LNCaP clone FGC (cell line): ENCODE measurements around the gene DAZL.

Source experiments
- DNase-seq: peaks from one replicate; pipeline ENCODE4 v3.0.0-alpha.2; 2011; ENCODE audit warnings: low read depth
- H3K4me3 ChIP-seq: 2 replicates; pipeline ENCODE4 v1.5.1; 2011; ENCODE audit warnings: mild to moderate bottlenecking, low read depth, low read length, control low read depth
- TF ChIP-seq, protein P1 (sequence below): IDR thresholded peaks from 2 replicates; pipeline ENCODE4 v1.5.1; 2012; ENCODE audit warnings: mild to moderate bottlenecking; ENCODE audit not compliant: control insufficient read depth, insufficient read depth; ENCODE audit errors: extremely low read depth

The DAZL gene

DNA sequence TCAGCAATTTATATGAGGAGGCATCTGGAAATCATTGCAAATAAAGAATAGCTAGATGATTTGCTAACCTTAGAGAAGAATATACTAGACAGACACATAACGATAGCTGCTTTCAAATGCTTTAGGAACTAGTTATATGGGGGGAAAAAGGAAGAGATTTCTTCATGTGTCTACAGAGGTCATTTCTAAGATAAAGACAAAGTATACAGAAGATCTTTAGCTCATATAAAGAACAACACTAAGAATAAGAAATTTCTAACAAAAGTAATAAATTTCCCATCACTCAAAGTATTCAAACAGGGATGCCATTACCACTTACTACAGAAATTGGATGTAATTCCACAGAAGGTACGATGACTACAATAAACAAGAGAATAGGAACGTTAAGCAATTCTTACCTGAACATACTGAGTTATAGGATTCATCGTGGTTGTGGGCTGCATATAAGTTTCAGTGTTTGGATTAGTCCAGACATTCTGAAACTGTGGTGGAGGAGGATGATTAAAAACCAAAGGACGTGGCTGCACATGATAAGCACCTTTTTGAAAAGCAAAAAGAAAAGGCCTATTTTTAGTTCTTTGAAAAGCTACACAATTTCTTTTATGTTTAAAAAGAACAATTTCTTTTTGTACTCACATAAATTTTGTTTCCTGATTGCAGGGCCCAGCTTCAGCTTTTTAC is 8.7 kb downstream of the DAZL start:
- TF ChIP-seq, protein P1, sequence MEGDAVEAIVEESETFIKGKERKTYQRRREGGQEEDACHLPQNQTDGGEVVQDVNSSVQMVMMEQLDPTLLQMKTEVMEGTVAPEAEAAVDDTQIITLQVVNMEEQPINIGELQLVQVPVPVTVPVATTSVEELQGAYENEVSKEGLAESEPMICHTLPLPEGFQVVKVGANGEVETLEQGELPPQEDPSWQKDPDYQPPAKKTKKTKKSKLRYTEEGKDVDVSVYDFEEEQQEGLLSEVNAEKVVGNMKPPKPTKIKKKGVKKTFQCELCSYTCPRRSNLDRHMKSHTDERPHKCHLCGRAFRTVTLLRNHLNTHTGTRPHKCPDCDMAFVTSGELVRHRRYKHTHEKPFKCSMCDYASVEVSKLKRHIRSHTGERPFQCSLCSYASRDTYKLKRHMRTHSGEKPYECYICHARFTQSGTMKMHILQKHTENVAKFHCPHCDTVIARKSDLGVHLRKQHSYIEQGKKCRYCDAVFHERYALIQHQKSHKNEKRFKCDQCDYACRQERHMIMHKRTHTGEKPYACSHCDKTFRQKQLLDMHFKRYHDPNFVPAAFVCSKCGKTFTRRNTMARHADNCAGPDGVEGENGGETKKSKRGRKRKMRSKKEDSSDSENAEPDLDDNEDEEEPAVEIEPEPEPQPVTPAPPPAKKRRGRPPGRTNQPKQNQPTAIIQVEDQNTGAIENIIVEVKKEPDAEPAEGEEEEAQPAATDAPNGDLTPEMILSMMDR: no peak
- H3K4me3 ChIP-seq: no peak overlapping the region
- DNase-seq: no peak

DNA sequence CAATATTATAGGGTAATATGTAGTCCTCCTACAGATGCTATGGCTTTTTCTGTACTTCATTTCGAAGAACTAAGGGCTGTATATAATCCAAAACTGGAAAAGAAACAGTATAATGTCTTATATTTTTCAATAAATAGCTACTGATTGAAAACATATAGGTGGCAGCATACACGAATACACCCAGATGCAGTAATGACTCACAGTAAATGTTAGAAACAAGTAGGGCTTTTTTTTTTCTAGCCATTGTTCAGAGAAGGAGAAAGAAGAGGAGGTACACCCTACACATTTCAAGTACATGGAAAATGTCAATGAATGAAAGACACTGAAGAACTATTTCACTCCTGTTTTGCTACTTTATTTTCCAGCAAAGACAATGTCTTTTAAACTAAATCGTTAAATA is 9.4 kb downstream of the DAZL start:
- TF ChIP-seq, protein P1: no peak
- DNase-seq: no peak
- H3K4me3 ChIP-seq: no peak overlapping the region

DNA sequence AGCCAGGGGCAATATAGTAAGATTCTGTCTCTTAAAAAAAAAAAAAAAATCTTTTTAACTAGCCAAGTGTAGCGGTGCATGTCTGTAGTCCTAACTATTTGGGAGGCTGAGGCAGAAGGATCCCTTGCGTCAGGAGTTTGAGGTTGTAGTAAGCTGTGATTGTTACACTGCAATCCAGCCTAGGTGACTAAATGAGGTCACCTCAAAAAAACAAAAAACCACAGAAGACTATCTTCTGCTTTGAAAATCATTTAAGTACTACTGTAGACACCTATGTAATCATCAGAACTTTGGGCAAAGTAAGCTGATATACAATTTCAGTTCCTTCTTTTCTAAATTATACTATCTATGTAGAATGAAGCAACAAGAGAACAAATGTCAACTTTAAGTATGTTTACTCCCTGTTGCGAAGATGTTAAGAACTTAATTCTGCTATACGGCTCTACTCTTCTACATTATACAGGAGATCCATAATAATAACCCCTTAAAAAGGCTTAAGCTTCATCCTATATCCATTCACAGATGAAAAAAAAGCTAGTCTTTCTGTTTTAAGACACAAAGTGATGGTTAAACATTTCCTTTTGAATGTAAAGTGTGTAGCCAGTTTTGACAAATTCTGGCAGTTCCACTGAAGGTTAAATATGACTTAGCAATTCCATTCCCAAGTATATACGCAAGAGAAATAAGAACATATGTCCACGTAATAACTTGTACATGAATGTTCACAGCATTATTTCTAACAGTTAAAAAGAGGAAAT is 15.2 kb downstream of the DAZL start:
- TF ChIP-seq, protein P1: no peak
- no peak overlapping the region for H3K4me3 ChIP-seq
- DNase-seq: no peak

DNA sequence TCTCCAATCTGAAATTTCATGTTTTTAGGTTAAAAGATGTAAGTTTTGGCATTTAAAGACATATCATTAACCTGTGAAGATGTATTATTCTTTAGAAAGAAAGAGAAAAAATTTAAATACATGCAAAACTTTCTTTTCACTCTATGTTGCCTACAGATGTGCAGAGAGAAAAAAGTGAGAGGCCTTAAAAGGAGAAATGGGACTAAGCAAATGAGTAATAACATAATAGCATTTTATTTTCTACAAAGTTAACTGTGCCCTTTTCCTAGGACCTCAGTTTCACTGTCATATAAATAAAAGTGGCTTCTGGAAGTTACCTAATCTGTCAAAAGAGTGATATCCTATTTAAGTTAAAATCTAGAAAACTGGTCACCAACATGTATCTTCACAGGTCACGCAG is 16.1 kb downstream of the DAZL start:
- no peak overlapping the region for H3K4me3 ChIP-seq
- TF ChIP-seq, protein P1: no peak
- no peak for DNase-seq

DNA sequence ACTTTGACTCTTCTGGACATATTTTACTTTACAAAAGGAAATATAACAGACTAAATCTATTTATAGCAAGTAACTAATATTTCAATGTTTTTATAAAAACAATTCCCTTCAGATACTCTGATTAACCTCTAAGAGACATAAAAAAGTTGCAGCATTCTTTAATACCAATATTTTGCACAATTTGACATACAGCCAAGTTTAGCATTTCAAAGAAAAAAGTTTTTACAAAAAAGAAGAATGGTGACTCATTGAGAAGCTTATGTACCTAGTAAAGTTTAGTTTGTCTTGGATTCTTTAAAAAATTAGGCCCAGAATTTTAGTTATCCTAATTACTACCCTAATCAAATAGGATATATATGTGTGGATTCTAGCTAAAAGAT is 17.6 kb downstream of the DAZL start:
- TF ChIP-seq, protein P1: no peak
- H3K4me3 ChIP-seq: no peak overlapping the region
- DNase-seq: no peak

DNA sequence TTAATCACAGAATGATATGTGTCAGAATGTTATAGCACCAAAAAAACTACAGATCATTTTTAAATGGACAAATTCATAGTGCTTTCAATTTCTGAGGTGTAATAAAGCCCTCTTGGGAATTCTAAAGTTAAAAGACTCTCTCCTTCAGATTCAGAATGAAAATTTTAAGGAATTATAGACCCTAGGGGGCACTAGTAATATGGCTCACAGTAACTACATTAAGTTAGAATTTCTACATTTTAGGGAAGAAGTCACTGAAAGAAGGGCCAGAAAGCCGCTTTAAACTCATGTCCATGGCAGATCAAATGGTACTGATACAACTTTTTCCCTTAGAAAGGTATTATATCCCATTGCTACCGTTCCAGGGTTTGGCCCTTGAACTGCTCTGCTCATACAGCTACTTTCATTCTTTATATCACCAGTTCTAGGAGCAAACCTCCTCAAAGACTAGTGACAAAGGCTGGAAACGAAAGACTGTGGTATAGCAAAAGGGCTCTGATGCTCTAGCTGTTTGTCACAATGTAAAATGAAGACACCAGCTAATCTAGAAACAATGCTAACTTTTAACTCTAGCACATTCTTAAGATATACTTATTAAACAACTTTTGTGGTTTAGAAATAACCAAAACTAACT is 18.1 kb downstream of the DAZL start:
- TF ChIP-seq, protein P1: no peak
- no peak for DNase-seq
- no peak overlapping the region for H3K4me3 ChIP-seq
